Measurements from ENCODE around the gene TOB2.
"Not testable (repeated sequence)": the region's sequence is repeated elsewhere in the genome, so short reads cannot be mapped to it uniquely, and the experiment has no call there.

The TOB2 gene

GRCh38 chr22:41425660-41426365 lies 20.8 kb downstream of the TOB2 start:
- peak; percentile 59 for DNase-seq

- no peak for DNase-seq
Observed at GRCh38 chr22:41418717-41419116, 27.9 kb downstream of the TOB2 start.

- DNase-seq, result no peak
Observed at GRCh38 chr22:41417622-41418390, 28.8 kb downstream of the TOB2 start.

- DNase-seq, result no peak
Observed at GRCh38 chr22:41415554-41415953, 31.0 kb downstream of the TOB2 start.

GRCh38 chr22:41411021-41411851 lies 35.4 kb downstream of the TOB2 start:
- DNase-seq, result no peak

GRCh38 chr22:41410311-41410751 lies 36.3 kb downstream of the TOB2 start:
- DNase-seq, result no peak

GRCh38 chr22:41408665-41409064 lies 37.9 kb downstream of the TOB2 start:
- DNase-seq, result no peak

GRCh38 chr22:41407433-41407832 lies 39.2 kb downstream of the TOB2 start:
- DNase-seq, result no peak

- DNase-seq, result no peak
Observed at GRCh38 chr22:41406410-41406809, 40.2 kb downstream of the TOB2 start.

- DNase-seq, result no peak
Observed at GRCh38 chr22:41405588-41405987, 41.0 kb downstream of the TOB2 start.

GRCh38 chr22:41403532-41404318 lies 42.9 kb downstream of the TOB2 start:
- peak; percentile 91 for DNase-seq

GRCh38 chr22:41402851-41403250 lies 43.8 kb downstream of the TOB2 start:
- not testable (repeated sequence) for DNase-seq

- DNase-seq, result no peak
Observed at GRCh38 chr22:41401781-41402648, 44.6 kb downstream of the TOB2 start.

GRCh38 chr22:41398921-41399320 lies 47.7 kb downstream of the TOB2 start:
- DNase-seq, result no peak

GRCh38 chr22:41397143-41397811 lies 49.3 kb downstream of the TOB2 start:
- no peak for DNase-seq

GRCh38 chr22:41395531-41396240 lies 50.9 kb downstream of the TOB2 start:
- DNase-seq, result no peak

GRCh38 chr22:41394012-41394356 lies 52.6 kb downstream of the TOB2 start:
- no peak for DNase-seq

GRCh38 chr22:41387341-41387740 lies 59.3 kb downstream of the TOB2 start:
- DNase-seq, result no peak

- no peak for DNase-seq
Observed at GRCh38 chr22:41384128-41384527, 62.5 kb downstream of the TOB2 start.

All from CD4-positive, alpha-beta T cell treated with Interleukin-12 subunit alpha and Interleukin-12 subunit beta, for 1 hour (primary cell).